Heart right ventricle (tissue), 16 donors: Measurements from ENCODE around the gene CARS2. TPM values are rescaled to one million over a fixed set of nuclear protein-coding genes. Genes with fewer than 3 reads are reported as not detected.

Experiments used
- ATAC-seq, 8 donors: fragments of 200-7000 bp; cut with Tn5 transposase; one replicate each; pipeline ENCODE4 v1.9.1; 2020; ENCODE audit warnings: mild to moderate bottlenecking in 8 of 8, moderate library complexity in 8 of 8, moderate number of reproducible peaks in 1 of 8
- DNase-seq, 2 donors: peaks; one replicate each; pipeline ENCODE4 v3.0.0-alpha.2; 2020
- H3K27ac ChIP-seq, 10 donors: fragments of 200-600 bp; sonication (generic) in 2 of 10; one replicate each; pipeline versions ENCODE4 v1.5.0 to v1.8.0; 2020 to 2022; ENCODE audit warnings: mild to moderate bottlenecking in 3 of 10
- H3K27me3 ChIP-seq, 7 donors: fragments of 200-600 bp; one replicate each; pipeline ENCODE4 v1.8.0; 2021 to 2022; ENCODE audit warnings: mild to moderate bottlenecking in 2 of 7
- H3K36me3 ChIP-seq, 9 donors: fragments of 200-600 bp; sonication (generic) in 1 of 9; one replicate each; pipeline versions ENCODE4 v1.5.0 to v1.8.0; 2020 to 2022; ENCODE audit warnings: mild to moderate bottlenecking in 2 of 9
- H3K4me1 ChIP-seq, 9 donors: fragments of 200-600 bp; sonication (generic) in 1 of 9; one replicate each; pipeline versions ENCODE4 v1.5.0 to v1.8.0; 2020 to 2022; ENCODE audit warnings: mild to moderate bottlenecking in 4 of 9
- H3K4me3 ChIP-seq, 10 donors: fragments of 200-600 bp; sonication (generic) in 2 of 10; one replicate each; pipeline versions ENCODE4 v1.5.0 to v1.8.0; 2020 to 2022; ENCODE audit warnings: mild to moderate bottlenecking in 7 of 10, moderate library complexity in 2 of 10
- H3K9me3 ChIP-seq, 11 donors: fragments of 200-600 bp in 10 of 11; sonication (generic) in 2 of 11; one replicate each; pipeline versions ENCODE4 v1.5.0 to v1.8.0; 2013 to 2022; ENCODE audit warnings: mild to moderate bottlenecking in 2 of 11, control low read depth in 1 of 11, moderate library complexity in 1 of 11
- WGBS, 2 donors: extraction: QIAGEN DNeasy Blood & Tissue Kit; methylation state at CpG; one replicate each; pipeline ENCODE4 v1.1.7; 2013; ENCODE audit warnings: inconsistent platforms in 1 of 2; 5-methylcytosine and 5-hydroxymethylcytosine counted together
- intact Hi-C, 10 donors: fragments of 100-400 bp; cut with DNase I; formaldehyde crosslinking; loops; one replicate each; pipeline versions ENCODE4 v1.11.1 to v1.14.2; 2022
- polyA plus RNA-seq, 2 donors: library from polyadenylated mRNA; stranded (reverse); fragments of 200-250 nt; gene quantifications; one replicate each; pipeline ENCODE4 v1.2.3, GENCODE V29; 2013
- total RNA-seq, 10 donors: library from RNA; stranded (reverse); fragmentation: NEBNext Ultra II Directional in 3 of 10; extraction: Animal tissue kit (Norgen Biotek cat#: 25700) in 3 of 10; gene quantifications; one replicate each; pipeline versions ENCODE4 v1.2.1 to v1.2.4, GENCODE V29; 2021 to 2023
- TF ChIP-seq, protein P1 (sequence below), 9 donors: fragments of 200-600 bp; sonication (generic) in 2 of 9; IDR thresholded peaks; one replicate each; pipeline versions ENCODE4 v1.5.0 to v1.8.0; 2021 to 2022; ENCODE audit warnings: antibody characterized with exemption in 9 of 9, mild to moderate bottlenecking in 5 of 9, moderate library complexity in 1 of 9
- donor health status: Arrhythmogenic right ventricular cardiomyopathy.
- donor health status: ischemic (EF 13 %, LVEDD 7.1; RV severe dilation, severe dysfunction).
- donor health status: healthy with polysubstance abuse.
- donor health status: DM: no; HTN: yes; CAD: no.
- donor health status: DM: no; HTN: no; CAD: no.
- donor health status: ischemic (EF 25% LVEDD 6.9; RV normal size, moderate dysfunction).
- donor health status: ischemic (EF 25% LVEDD 5.7; RV mildly dilated, moderate dysfunction).
- donor health status: healthy.
- donor health status: DM: yes; HTN: yes; CAD: no.
- donor health status: Ischemic cardiomyopathy.
- donor health status: ischemic (EF 35%, LVEDD 5.7; RV mildly dilated, moderate dysfunction).
- donor health status: nonischemic (EF 11% LVEDD 7.7; RV severe dilation, severe dysfunction).
- donor health status: DM: yes; HTN: yes; CAD: no.
- donor health status: PGD.
- donor health status: ischemic (EF 29% LVEDD 5.4; RV normal size, mild dysfunction).
- donor health status: nonischemic (EF 23%, LVEDD 6.1; RV moderate dilation, normal function).

CARS2 gene
- total and polyA plus RNA-seq, 12 donors = 35.2 to 103 (median 44.0) TPM

DNA sequence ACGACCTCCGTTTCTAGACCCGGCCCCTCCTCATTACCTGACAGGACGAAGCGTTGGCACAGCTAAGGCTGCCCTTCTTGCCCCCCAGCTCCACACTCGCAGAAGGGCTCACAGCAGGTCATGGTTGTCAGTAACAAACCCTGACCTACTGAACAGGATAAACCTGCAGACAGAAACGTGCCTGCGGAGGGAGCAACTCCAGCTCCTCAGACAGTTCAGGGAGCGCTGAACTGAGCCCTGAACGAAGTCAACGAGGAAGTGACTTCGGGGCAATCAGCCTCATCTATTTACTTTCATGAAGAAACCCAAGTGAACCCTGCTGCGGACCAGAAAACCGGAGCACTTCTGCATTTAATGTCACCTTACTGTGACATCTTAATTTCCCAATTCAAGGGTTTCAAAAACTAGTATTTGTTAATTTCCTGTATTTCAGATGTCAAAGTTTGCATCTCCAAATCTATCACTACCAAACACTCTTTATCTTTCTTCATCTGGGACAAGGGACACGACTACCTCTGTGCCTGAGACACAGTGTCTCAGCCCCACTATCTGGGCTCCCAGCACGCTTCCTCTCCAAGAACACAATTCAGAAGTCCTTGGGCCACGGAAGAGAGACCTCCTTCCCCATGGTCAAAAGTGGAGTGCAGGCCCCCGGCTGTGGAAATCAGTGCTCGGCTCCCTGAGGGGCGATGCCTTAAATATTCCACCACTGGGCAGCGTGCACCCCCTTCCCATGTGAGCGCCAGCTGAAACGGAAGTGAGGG lies 40.2 kb downstream of the CARS2 start:
- peak overlapping the region in 1 of 10 donors; percentile 12 for H3K4me3 ChIP-seq
- H3K9me3 ChIP-seq = peaks cover 0 to 12% (median 0%) of the 10 kb centered on the region in 11 donors
- intact Hi-C loops = no loop called here
- H3K4me1 ChIP-seq = peaks cover 0 to 29% (median 0%) of the 10 kb centered on the region in 9 donors
- ATAC-seq (peak in 2 of 8 donors; percentile 39 to 61), DNase-seq (no peak)
- H3K27ac ChIP-seq = peak overlapping the region in 2 of 10 donors; percentile 44 to 77
- H3K36me3 ChIP-seq = peaks cover 0 to 96% (median 42%) of the 10 kb centered on the region in 9 donors
- H3K27me3 ChIP-seq = no peaks in the 10 kb centered on the region
- 87 to 90% methylated on average over 23 of the region's 23 CpGs for WGBS, 2 donors
- TF ChIP-seq, protein P1, sequence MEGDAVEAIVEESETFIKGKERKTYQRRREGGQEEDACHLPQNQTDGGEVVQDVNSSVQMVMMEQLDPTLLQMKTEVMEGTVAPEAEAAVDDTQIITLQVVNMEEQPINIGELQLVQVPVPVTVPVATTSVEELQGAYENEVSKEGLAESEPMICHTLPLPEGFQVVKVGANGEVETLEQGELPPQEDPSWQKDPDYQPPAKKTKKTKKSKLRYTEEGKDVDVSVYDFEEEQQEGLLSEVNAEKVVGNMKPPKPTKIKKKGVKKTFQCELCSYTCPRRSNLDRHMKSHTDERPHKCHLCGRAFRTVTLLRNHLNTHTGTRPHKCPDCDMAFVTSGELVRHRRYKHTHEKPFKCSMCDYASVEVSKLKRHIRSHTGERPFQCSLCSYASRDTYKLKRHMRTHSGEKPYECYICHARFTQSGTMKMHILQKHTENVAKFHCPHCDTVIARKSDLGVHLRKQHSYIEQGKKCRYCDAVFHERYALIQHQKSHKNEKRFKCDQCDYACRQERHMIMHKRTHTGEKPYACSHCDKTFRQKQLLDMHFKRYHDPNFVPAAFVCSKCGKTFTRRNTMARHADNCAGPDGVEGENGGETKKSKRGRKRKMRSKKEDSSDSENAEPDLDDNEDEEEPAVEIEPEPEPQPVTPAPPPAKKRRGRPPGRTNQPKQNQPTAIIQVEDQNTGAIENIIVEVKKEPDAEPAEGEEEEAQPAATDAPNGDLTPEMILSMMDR (IDR thresholded peaks at IDR 0.05) = no peak

DNA sequence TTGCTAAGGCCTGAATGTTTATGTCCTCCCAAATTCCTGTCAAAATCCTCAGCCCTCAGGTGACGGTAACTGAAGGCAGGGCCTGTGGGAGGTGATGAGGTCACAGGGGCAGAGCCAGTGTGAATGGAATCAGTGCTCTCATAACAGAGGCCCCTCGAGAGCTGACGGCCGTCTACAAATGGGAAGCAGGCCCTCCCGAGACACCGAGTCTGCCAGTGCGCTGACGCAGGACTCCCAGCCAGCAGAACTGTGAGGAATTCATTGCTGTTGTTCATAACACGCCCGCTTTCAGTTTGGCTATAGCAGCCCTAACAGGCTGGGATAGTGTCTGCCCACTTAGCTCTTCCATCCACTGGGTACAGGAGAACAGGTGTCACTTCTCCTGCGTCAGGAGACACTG lies 41.2 kb downstream of the CARS2 start:
- Histone ChIP-seq H3K9me3 (peaks cover 0 to 16% (median 3%) of the 10 kb centered on the region in 11 donors), H3K27me3 (no peaks in the 10 kb centered on the region), H3K36me3 (peaks cover 0 to 96% (median 43%) of the 10 kb centered on the region in 9 donors), H3K27ac (peak overlapping the region in 1 of 10 donors; percentile 77), H3K4me1 (peaks cover 0 to 29% (median 0%) of the 10 kb centered on the region in 9 donors), H3K4me3 (peak overlapping the region in 1 of 10 donors; percentile 12)
- intact Hi-C loops = no loop called here
- no peak for DNase-seq
- TF ChIP-seq, protein P1 (IDR thresholded peaks at IDR 0.05) = no peak
- ATAC-seq = peak in 2 of 8 donors; percentile 19 to 22
- 85 to 89% methylated on average over 11 of the region's 11 CpGs for WGBS, 2 donors

DNA sequence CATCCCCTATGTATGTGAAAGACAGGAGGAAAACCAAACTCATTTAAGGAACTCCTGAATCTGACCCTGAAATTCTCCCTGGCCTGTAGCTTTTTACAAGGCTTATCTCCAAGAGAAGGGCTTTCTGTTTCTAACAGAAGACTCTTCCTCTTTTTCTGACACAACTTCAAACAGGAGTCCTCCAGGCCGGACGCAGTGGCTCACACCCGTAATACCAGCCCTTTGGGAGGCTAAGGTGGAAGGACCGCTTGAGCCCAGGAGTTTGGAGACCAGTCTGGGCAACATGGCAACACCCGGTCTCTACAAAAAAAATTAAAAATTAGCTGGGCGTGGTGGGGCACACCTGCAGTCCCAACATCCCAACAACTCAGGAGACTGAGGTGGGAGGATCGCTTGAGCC lies 41.9 kb downstream of the CARS2 start:
- no peak for ATAC-seq
- TF ChIP-seq, protein P1 (IDR thresholded peaks at IDR 0.05) = no peak
- DNase-seq = no peak
- intact Hi-C loops = no loop called here
- H3K27me3 ChIP-seq = no peaks in the 10 kb centered on the region
- H3K36me3 ChIP-seq = peaks cover 0 to 96% (median 45%) of the 10 kb centered on the region in 9 donors
- H3K27ac ChIP-seq = peak overlapping the region in 1 of 10 donors; percentile 77
- peaks cover 0 to 16% (median 3%) of the 10 kb centered on the region in 11 donors for H3K9me3 ChIP-seq
- 92 to 97% methylated on average over 7 of the region's 7 CpGs for WGBS, 2 donors
- H3K4me1 ChIP-seq = peaks cover 0 to 29% (median 0%) of the 10 kb centered on the region in 9 donors
- no peak overlapping the region for H3K4me3 ChIP-seq

DNA sequence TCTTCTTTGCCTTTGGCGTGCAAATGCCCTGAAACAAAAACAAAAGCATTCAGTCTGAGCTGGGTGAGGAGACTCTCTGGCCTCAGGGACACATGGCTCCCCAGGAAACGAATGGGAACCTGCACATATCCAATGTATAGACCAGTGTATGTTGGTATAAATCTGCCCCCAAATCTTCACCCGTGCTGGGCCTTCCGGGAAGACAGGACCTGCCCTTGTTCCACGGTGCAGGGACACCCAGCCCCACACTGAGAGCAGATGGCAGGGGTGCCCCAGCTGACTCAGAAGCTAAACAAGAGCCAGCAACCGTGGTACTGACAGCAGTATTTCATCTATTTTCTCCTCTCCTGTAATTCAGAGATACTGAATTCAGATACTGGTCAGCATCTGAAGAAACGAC lies 42.4 kb downstream of the CARS2 start:
- ATAC-seq (no peak), DNase-seq (no peak)
- Histone ChIP-seq H3K4me1 (peaks cover 0 to 35% (median 0%) of the 10 kb centered on the region in 9 donors), H3K9me3 (peaks cover 0 to 20% (median 3%) of the 10 kb centered on the region in 11 donors), H3K4me3 (no peak overlapping the region), H3K36me3 (peaks cover 0 to 94% (median 45%) of the 10 kb centered on the region in 9 donors), H3K27ac (peak overlapping the region in 1 of 10 donors; percentile 77), H3K27me3 (no peaks in the 10 kb centered on the region)
- WGBS, 2 donors = 78 to 79% methylated on average over 7 of the region's 7 CpGs
- intact Hi-C loops = no loop called here
- TF ChIP-seq, protein P1 (IDR thresholded peaks at IDR 0.05) = no peak
